Testis (tissue), 3 donors: ENCODE results near the gene USP50. TPM values are rescaled to one million over a fixed set of nuclear protein-coding genes. Genes with fewer than 3 reads are reported as not detected.

ENCODE experiments used
- DNase-seq: peaks from one replicate; pipeline ENCODE4 v3.0.0-alpha.2; 2019
- H3K27ac ChIP-seq, 2 donors: fragments of 200-600 bp; sonication (generic); one replicate each; pipeline ENCODE4 v1.5.1; 2019
- H3K27me3 ChIP-seq: fragments of 200-600 bp; sonication (generic); one replicate; pipeline ENCODE4 v1.5.1; 2019
- H3K36me3 ChIP-seq: fragments of 200-600 bp; sonication (generic); one replicate; pipeline ENCODE4 v1.5.1; 2017; ENCODE audit warnings: low read depth; ENCODE audit errors: missing control alignments
- H3K4me1 ChIP-seq: fragments of 200-600 bp; sonication (generic); one replicate; pipeline ENCODE4 v1.5.1; 2019
- H3K4me3 ChIP-seq, 2 donors: fragments of 200-600 bp; sonication (generic); one replicate each; pipeline ENCODE4 v1.5.1; 2017 to 2019
- H3K9me3 ChIP-seq: fragments of 200-600 bp; sonication (generic); one replicate; pipeline ENCODE4 v1.5.1; 2017
- CTCF ChIP-seq, 3 experiments: fragments of 450-650 bp in 2 of 3; fragments of 200-600 bp in 1 of 3; sonication (generic) in 1 of 3; IDR thresholded peaks; one replicate each; pipeline ENCODE4 v1.5.1; 2016 to 2019; ENCODE audit warnings: antibody characterized with exemption in 3 of 3, mild to moderate bottlenecking in 2 of 3, moderate library complexity in 1 of 3
- POLR2A ChIP-seq: fragments of 450-650 bp; IDR thresholded peaks from one replicate; pipeline ENCODE4 v1.6.1; 2017; ENCODE audit warnings: antibody characterized with exemption, mild to moderate bottlenecking, moderate library complexity
- WGBS, 2 donors: methylation state at CpG; one replicate each; pipeline ENCODE4 v1.1.5; 2018; 5-methylcytosine and 5-hydroxymethylcytosine counted together
- intact Hi-C: fragments of 100-400 bp; cut with DNase I; formaldehyde crosslinking; loops from one replicate; pipeline ENCODE4 v1.15.1; 2023; ENCODE audit warnings: low total_unique reads
- polyA plus RNA-seq: library from polyadenylated mRNA; stranded (reverse); fragments of 350-450 nt; fragmentation: Illumina TruSeq; extraction: RNeasy Lipid Tissue Mini Kit (QIAGEN cat#74804); gene quantifications from one replicate; pipeline ENCODE4 v1.2.3, GENCODE V29; 2014; ENCODE audit warnings: low read depth, low replicate concordance; ENCODE audit not compliant: insufficient read depth
- total RNA-seq, 2 donors: library from RNA; depleted of rRNA; stranded (reverse); fragments of >200 nt; gene quantifications; one replicate each; pipeline ENCODE4 v1.2.3, GENCODE V29; 2016

Gene USP50
- total and polyA plus RNA-seq, 3 donors from 2014 or later, result 8.7 to 30.4 (median 18.8) TPM

DNA sequence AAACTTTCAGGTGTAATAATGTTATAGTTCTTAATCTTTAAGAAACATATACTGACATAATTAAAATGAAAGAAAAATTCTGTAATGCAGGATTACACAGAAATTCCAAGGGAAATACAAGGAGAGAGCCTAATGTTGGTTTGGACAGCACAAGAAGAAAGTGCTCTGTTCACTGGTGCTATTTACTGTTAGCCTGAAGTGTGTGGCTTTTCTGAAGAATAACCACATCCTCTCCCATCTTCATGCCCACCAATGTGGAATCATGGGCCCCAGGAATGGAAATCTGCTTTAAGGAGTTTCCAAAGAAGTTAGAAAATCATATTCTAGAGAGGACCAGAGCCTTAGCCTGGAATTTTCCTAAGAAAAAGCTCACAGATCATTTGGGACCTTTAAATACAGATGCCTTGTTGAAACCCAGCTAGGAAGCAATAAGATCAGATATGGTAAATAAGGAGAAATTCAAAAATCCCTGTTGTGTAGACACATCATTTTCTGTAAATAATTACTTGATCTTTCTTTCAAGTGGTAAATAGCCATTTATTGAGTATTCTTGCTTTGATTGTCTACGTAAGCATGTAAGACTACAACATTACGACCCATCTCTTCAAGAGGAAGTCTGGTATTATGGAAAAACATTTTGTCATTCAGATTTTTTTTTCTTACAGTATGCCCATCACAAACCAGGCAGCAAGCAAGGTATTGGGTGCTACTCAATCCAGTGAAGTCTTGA is 10.3 kb upstream of the USP50 start:
- H3K9me3 ChIP-seq, result no peaks in the 10 kb centered on the region
- H3K36me3 ChIP-seq, result no peaks in the 10 kb centered on the region
- no peaks in the 10 kb centered on the region for H3K4me1 ChIP-seq
- H3K27ac ChIP-seq, result no peak overlapping the region
- intact Hi-C loops, result no loop called here
- no peaks in the 10 kb centered on the region for H3K27me3 ChIP-seq
- no peak for DNase-seq
- H3K4me3 ChIP-seq, result no peak overlapping the region
- no peak for TF ChIP-seq POLR2A
- no peak for TF ChIP-seq CTCF (IDR thresholded peaks at IDR 0.05)
- WGBS, 2 donors, result 90 to 99% methylated on average over 2 of the region's 2 CpGs

- no peak overlapping the region for H3K4me3 ChIP-seq
- H3K4me1 ChIP-seq, result no peaks in the 10 kb centered on the region
- DNase-seq, result no peak
- 83 to 85% methylated on average over 4 of the region's 4 CpGs for WGBS, 2 donors
- intact Hi-C loops, result no loop called here
- H3K27me3 ChIP-seq, result no peaks in the 10 kb centered on the region
- H3K36me3 ChIP-seq, result no peaks in the 10 kb centered on the region
- H3K27ac ChIP-seq, result no peak overlapping the region
- TF ChIP-seq CTCF (IDR thresholded peaks at IDR 0.05) (no peak), POLR2A (no peak)
- H3K9me3 ChIP-seq, result no peaks in the 10 kb centered on the region
These were observed 5.8 kb upstream of the USP50 start for GRCh38 chr15:50552238-50552637.

GRCh38 chr15:50549326-50549725 is 2.9 kb upstream of the USP50 start:
- Histone ChIP-seq H3K27ac (no peak overlapping the region), H3K27me3 (no peaks in the 10 kb centered on the region), H3K4me3 (no peak overlapping the region), H3K9me3 (no peaks in the 10 kb centered on the region), H3K4me1 (no peaks in the 10 kb centered on the region), H3K36me3 (no peaks in the 10 kb centered on the region)
- WGBS, 2 donors, result 80 to 84% methylated on average over 7 of the region's 7 CpGs
- no peak for DNase-seq
- TF ChIP-seq CTCF (IDR thresholded peaks at IDR 0.05), result no peak
- TF ChIP-seq POLR2A, result no peak
- intact Hi-C loops, result no loop called here

GRCh38 chr15:50544368-50544767 is 2.1 kb downstream of the USP50 start:
- TF ChIP-seq CTCF (IDR thresholded peaks at IDR 0.05) (no peak), POLR2A (no peak)
- Histone ChIP-seq H3K9me3 (no peaks in the 10 kb centered on the region), H3K27me3 (no peaks in the 10 kb centered on the region), H3K4me3 (no peak overlapping the region), H3K27ac (no peak overlapping the region), H3K4me1 (no peaks in the 10 kb centered on the region), H3K36me3 (no peaks in the 10 kb centered on the region)
- DNase-seq, result no peak
- WGBS, 2 donors, result 62 to 77% methylated on average over 5 of the region's 5 CpGs
- intact Hi-C loops, result no loop called here

- WGBS, 2 donors, result 91 to 94% methylated on average over 3 of the region's 3 CpGs
- no peak overlapping the region for H3K4me3 ChIP-seq
- H3K9me3 ChIP-seq, result no peaks in the 10 kb centered on the region
- no peak overlapping the region for H3K27ac ChIP-seq
- H3K27me3 ChIP-seq, result no peaks in the 10 kb centered on the region
- intact Hi-C loops, result no loop called here
- H3K36me3 ChIP-seq, result no peaks in the 10 kb centered on the region
- TF ChIP-seq CTCF (IDR thresholded peaks at IDR 0.05), result no peak
- no peak for TF ChIP-seq POLR2A
- DNase-seq, result no peak
- no peaks in the 10 kb centered on the region for H3K4me1 ChIP-seq
These were observed 2.9 kb downstream of the USP50 start for GRCh38 chr15:50543556-50543955.
